ENCODE data around the gene ZNF142.

ZNF142 gene

DNA sequence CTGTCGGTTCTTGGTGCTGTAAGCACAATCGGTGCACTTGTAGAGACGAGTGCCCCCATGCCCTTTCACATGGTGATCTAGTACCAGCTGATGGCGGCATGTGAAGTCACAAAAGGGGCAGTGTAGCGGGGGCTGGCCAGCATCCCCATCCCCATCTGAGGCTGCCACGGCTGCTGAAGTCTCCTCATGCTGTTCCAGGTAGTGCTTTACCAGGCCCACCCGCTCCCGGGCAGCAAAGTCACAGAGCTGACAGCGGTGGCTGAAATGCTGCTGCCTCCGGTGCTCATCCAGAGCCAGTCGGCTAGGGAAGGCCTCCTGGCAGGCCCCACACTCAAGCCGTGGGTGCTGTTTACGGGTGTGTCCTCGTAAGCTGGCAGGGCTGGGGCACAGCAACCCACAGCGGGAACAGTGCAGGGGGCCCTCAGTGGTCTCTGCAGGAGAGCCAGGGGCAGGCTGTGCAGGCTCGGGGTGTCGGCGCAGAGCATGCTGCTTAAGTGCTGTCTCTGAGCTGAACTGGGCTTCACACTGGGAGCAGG is 17.2 kb downstream of the ZNF142 start:
- H3K4me3 ChIP-seq = no peak overlapping the region
- no peak for DNase-seq
- intact Hi-C loops (cut with DNase I; ENCODE audit: low total_unique reads) = no loop called here
- TF ChIP-seq CTCF (IDR thresholded peaks at IDR 0.05) = no peak
- no peaks in the 10 kb centered on the region for H3K9me3 ChIP-seq
- H3K27me3 ChIP-seq = no peaks in the 10 kb centered on the region
- H3K36me3 ChIP-seq = peaks cover 85 to 99% (median 98%) of the 10 kb centered on the region in 3 donors
- no peak overlapping the region for H3K27ac ChIP-seq
- H3K4me1 ChIP-seq = no peaks in the 10 kb centered on the region

GRCh38 chr2:218638372-218638771 is 21.1 kb downstream of the ZNF142 start:
- no peak for TF ChIP-seq CTCF (IDR thresholded peaks at IDR 0.05)
- intact Hi-C loops (cut with DNase I; ENCODE audit: low total_unique reads) = no loop called here

GRCh38 chr2:218635719-218636118 is 23.7 kb downstream of the ZNF142 start:
- no peaks in the 10 kb centered on the region for H3K4me1 ChIP-seq
- H3K9me3 ChIP-seq = no peaks in the 10 kb centered on the region
- no peak overlapping the region for H3K4me3 ChIP-seq
- H3K27ac ChIP-seq = no peak overlapping the region
- no peak for TF ChIP-seq CTCF (IDR thresholded peaks at IDR 0.05)
- H3K36me3 ChIP-seq = peaks cover 66 to 77% (median 74%) of the 10 kb centered on the region in 3 donors
- no peaks in the 10 kb centered on the region for H3K27me3 ChIP-seq
- DNase-seq = no peak
- intact Hi-C loops (cut with DNase I; ENCODE audit: low total_unique reads) = no loop called here

More at GRCh38 chr2:218638372-218638771, 21.1 kb downstream of the ZNF142 start:
- H3K4me3 ChIP-seq = no peak overlapping the region
- H3K9me3 ChIP-seq = no peaks in the 10 kb centered on the region
- no peaks in the 10 kb centered on the region for H3K27me3 ChIP-seq
- DNase-seq = no peak
- no peaks in the 10 kb centered on the region for H3K4me1 ChIP-seq
- H3K27ac ChIP-seq = no peak overlapping the region
- H3K36me3 ChIP-seq = peaks cover 87 to 100% (median 97%) of the 10 kb centered on the region in 3 donors

DNA sequence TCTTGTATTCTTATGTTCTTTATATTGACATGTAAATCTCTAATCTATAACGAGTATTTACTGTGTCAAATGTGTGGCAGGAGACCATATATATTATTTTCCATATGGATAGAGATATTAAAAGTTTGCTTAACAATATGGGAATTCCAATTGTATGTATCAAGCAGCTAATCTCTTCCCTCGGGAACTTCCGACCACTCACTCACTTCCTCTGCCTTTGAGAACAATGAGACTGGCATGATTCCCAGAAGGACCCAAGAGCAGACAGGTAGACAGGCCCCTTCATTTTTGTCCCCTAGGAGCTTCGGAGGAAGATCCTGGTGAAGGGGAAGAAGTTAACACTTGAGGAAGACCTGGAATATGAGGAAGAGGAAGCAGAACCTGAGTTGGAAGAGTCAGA is 27.6 kb downstream of the ZNF142 start:
- Histone ChIP-seq H3K27ac (no peak overlapping the region), H3K36me3 (peaks cover 31 to 38% (median 37%) of the 10 kb centered on the region in 3 donors), H3K4me3 (no peak overlapping the region), H3K4me1 (no peaks in the 10 kb centered on the region), H3K9me3 (no peaks in the 10 kb centered on the region), H3K27me3 (no peaks in the 10 kb centered on the region)
- intact Hi-C loops (cut with DNase I; ENCODE audit: low total_unique reads) = no loop called here
- TF ChIP-seq CTCF (IDR thresholded peaks at IDR 0.05) = no peak
- DNase-seq = no peak

DNA sequence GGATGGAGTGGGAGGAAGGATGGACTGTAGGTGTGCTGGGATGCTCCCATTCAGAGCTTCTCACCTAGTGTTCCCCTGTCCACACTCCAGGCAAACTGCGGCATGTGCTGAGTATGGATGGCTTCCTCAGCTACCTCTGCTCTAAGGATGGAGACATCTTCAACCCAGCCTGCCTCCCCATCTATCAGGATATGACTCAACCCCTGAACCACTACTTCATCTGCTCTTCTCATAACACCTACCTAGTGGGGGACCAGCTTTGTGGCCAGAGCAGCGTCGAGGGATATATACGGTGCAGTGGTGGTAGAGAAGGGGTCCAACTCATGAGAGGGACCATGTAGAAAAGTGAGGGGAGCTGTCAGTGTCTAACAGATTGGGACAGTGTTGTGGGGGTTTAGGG is 31.5 kb downstream of the ZNF142 start:
- H3K4me1 ChIP-seq = no peaks in the 10 kb centered on the region
- no peak for DNase-seq
- TF ChIP-seq CTCF (IDR thresholded peaks at IDR 0.05) = no peak
- no peaks in the 10 kb centered on the region for H3K9me3 ChIP-seq
- no peak overlapping the region for H3K4me3 ChIP-seq
- intact Hi-C loops (cut with DNase I; ENCODE audit: low total_unique reads) = no loop called here
- no peaks in the 10 kb centered on the region for H3K27me3 ChIP-seq
- H3K27ac ChIP-seq = no peak overlapping the region
- H3K36me3 ChIP-seq = no peaks in the 10 kb centered on the region

DNA sequence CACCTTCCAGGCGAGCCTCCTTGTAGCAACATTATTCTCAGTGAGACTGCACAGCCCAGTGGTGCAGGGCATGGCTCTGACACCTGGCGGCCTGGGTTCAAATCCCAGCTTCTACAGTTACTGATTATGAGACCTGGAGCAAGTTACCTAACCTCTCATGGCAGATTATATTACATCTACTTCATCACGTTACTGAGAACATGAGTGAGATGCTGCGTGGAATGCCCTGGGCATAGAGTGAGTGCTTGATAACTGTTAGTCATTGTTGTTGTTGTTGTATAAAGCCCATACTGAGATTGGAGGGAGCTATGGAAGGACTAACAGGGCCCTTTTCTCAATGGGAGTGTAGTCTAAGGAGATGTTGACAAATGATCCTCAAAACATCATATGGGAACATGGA is 33.1 kb downstream of the ZNF142 start:
- Histone ChIP-seq H3K9me3 (no peaks in the 10 kb centered on the region), H3K27me3 (no peaks in the 10 kb centered on the region), H3K36me3 (no peaks in the 10 kb centered on the region), H3K4me3 (no peak overlapping the region), H3K27ac (no peak overlapping the region), H3K4me1 (no peaks in the 10 kb centered on the region)
- TF ChIP-seq CTCF (IDR thresholded peaks at IDR 0.05) = no peak
- intact Hi-C loops (cut with DNase I; ENCODE audit: low total_unique reads) = no loop called here
- no peak for DNase-seq
